ENCODE measurements around the gene RHOF.

- TF ChIP-seq CTCF (IDR thresholded peaks at IDR 0.05) (no peak), USF2 (IDR thresholded peaks at IDR 0.05; ENCODE audit: borderline replicate concordance, low read depth, low read length) (no peak), POLR2AphosphoS5 (IDR thresholded peaks at IDR 0.05; ENCODE audit: low read depth, low read length) (no peak), TAF1 (IDR thresholded peaks at IDR 0.05; ENCODE audit: borderline replicate concordance, low read depth, low read length) (no peak), RFX5 (IDR thresholded peaks at IDR 0.05; ENCODE audit: low read length) (no peak), NRF1 (IDR thresholded peaks at IDR 0.05; ENCODE audit: low read depth, low read length) (no peak), EP300 (IDR thresholded peaks at IDR 0.05; ENCODE audit: borderline replicate concordance in 1 of 2, low read depth in 1 of 2, low read length in 1 of 2) (no peak), JUND (IDR thresholded peaks at IDR 0.05) (no peak), RAD21 (IDR thresholded peaks at IDR 0.05; ENCODE audit: low read length) (no peak)
Observed at GRCh38 chr12:121839993-121840761, 46.7 kb upstream of the RHOF start.

Measured in SK-N-SH (cell line).